Measurements from ENCODE around the gene ZAR1. TPM values are rescaled to one million over a fixed set of nuclear protein-coding genes. Genes with fewer than 3 reads are reported as not detected.

Gene ZAR1
- total and polyA plus RNA-seq, 10 of the 15 experiments (the other 5 are each of a cell fraction or from before 2014, with no cell fraction given) = not detected

GRCh38 chr4:48450740-48451139 is 39.3 kb upstream of the ZAR1 start:
- POLR2A ChIA-PET = no interaction called here
- ATAC-seq = no peak

More at GRCh38 chr4:48450740-48451139, 39.3 kb upstream of the ZAR1 start:
- no peak overlapping the region for H3K27ac ChIP-seq (ENCODE audit: control insufficient read depth, insufficient read depth)
- 89% methylated on average over 3 of the region's 3 CpGs for WGBS (ENCODE audit: insufficient coverage, insufficient replicate concordance, low lambda C conversion rate, missing lambda C conversion rate)
- ChIA-PET CTCF (no interaction called here), RAD21 (ENCODE audit: unreplicated experiment) (no interaction called here), SMC1A (ENCODE audit: uncharacterized antibody, unreplicated experiment) (interaction anchor here (1.0 kb wide), 1 partner anchor 12 kb away, joined by 3 read pairs; no protein-coding TSS in a partner anchor)
- in situ Hi-C loops (cut with MboI) (no loop called here), intact Hi-C loops (cut with micrococcal nuclease; ENCODE audit: unreplicated experiment) (no loop called here)
- no peaks in the 10 kb centered on the region for H3K36me3 ChIP-seq (ENCODE audit: control insufficient read depth in 2 of 2, insufficient read depth in 2 of 2, low read length in 1 of 2)
- no peaks in the 10 kb centered on the region for H3K4me1 ChIP-seq (ENCODE audit: control insufficient read depth, insufficient read depth, low read length)
- H3K9me3 ChIP-seq (replicated peaks; ENCODE audit: control insufficient read depth, insufficient read depth, low read length) = no peaks in the 10 kb centered on the region
- no peak overlapping the region for H3K4me2 ChIP-seq (ENCODE audit: control insufficient read depth, insufficient read depth)
- no TSS peak for BruUV-seq (replicated peaks)
- FAIRE-seq (no peak), DNase-seq (ENCODE audit: low read depth, low spot score) (no peak)
- H4K20me1 ChIP-seq (ENCODE audit: control insufficient read depth, insufficient read depth) = no peaks in the 10 kb centered on the region
- H3K9ac ChIP-seq (ENCODE audit: control insufficient read depth, insufficient read depth, low read length) = no peak overlapping the region
- no peak overlapping the region for H2AFZ ChIP-seq (ENCODE audit: control insufficient read depth, low read depth, low read length)
- no peaks in the 10 kb centered on the region for H3K27me3 ChIP-seq (replicated peaks in 1 of 2; ENCODE audit: control insufficient read depth in 2 of 2, insufficient read depth in 2 of 2, low read length in 1 of 2)
- H3K4me3 ChIP-seq = no peak overlapping the region
- no peak for TF ChIP-seq ZBTB4 (CRISPR knock-in tag; IDR thresholded peaks at IDR 0.05)
- TF ChIP-seq ZNF622 (IDR thresholded peaks at IDR 0.05) = no peak
- no peak for TF ChIP-seq ETV6 (conservative IDR thresholded peaks at IDR 0.05 in 1 of 2, IDR thresholded peaks at IDR 0.05 in 1 of 2; ENCODE audit: borderline replicate concordance in 1 of 2, low read depth in 1 of 2)
- TF ChIP-seq RAD21 (IDR thresholded peaks at IDR 0.05; ENCODE audit: insufficient read depth, low read depth, low read length) = no peak
- TF ChIP-seq NRF1 (conservative IDR thresholded peaks at IDR 0.05; ENCODE audit: low read depth, low read length) = no peak
- no peak for TF ChIP-seq NR2C2 (IDR thresholded peaks at IDR 0.05; ENCODE audit: borderline replicate concordance, control insufficient read depth, insufficient read length, low read depth)
- no peak for TF ChIP-seq HSF1 (IDR thresholded peaks at IDR 0.05; ENCODE audit: low read depth, low read length)
- no peak for TF ChIP-seq HCFC1 (IDR thresholded peaks at IDR 0.05; ENCODE audit: low read length)
- TF ChIP-seq SKIL (IDR thresholded peaks at IDR 0.05; ENCODE audit: low read depth, poor library complexity, severe bottlenecking) = no peak
- TF ChIP-seq TCF12 (IDR thresholded peaks at IDR 0.05; ENCODE audit: low read depth, low read length) = no peak
- TF ChIP-seq USF2 (IDR thresholded peaks at IDR 0.05; ENCODE audit: borderline replicate concordance, low read depth, low read length) = no peak
- no peak for TF ChIP-seq ZSCAN29 (IDR thresholded peaks at IDR 0.05)
- TF ChIP-seq CBX5 (IDR thresholded peaks at IDR 0.05; ENCODE audit: low read depth) = no peak
- H3K79me2 ChIP-seq (ENCODE audit: control insufficient read depth, insufficient read depth, low read length) = no peaks in the 10 kb centered on the region
